K562 (cell line): ENCODE data around the gene DDIT3. TPM values are rescaled to one million over a fixed set of nuclear protein-coding genes. Genes with fewer than 3 reads are reported as not detected.

Experiments used
- CEBPG ChIP-seq, 3 experiments: fragments of 200-800 bp in 1 of 3; sonication (Bioruptor generic) in 1 of 3; sonication (generic) in 1 of 3; formaldehyde crosslinking in 1 of 3; IDR thresholded peaks in 2 of 3; conservative IDR thresholded peaks in 1 of 3; 2 replicates each; pipeline versions ENCODE4 v1.6.1 to v1.8.0; 2016 to 2022; ENCODE audit warnings: missing compliant biosample characterization in 2 of 3, missing genetic modification characterization in 2 of 3, mild to moderate bottlenecking in 1 of 3, missing genetic modification reagents in 1 of 3
- CTCFL ChIP-seq: IDR thresholded peaks from 2 replicates; pipeline ENCODE4 v1.6.1; 2011; ENCODE audit warnings: borderline replicate concordance, low read depth, mild to moderate bottlenecking, moderate library complexity, low read length; ENCODE audit not compliant: insufficient read depth, poor library complexity, severe bottlenecking
- GATAD2A ChIP-seq: fragments of 450-650 bp; IDR thresholded peaks from 2 replicates; pipeline ENCODE4 v1.6.1; 2017
- HNRNPH1 ChIP-seq: fragments of 200-400 bp; formaldehyde crosslinking; optimal IDR thresholded peaks from 2 replicates; pipeline ENCODE3; 2017; ENCODE audit warnings: low read depth, mild to moderate bottlenecking, low read length, moderate library complexity
- IRF1 ChIP-seq: sonication (generic); formaldehyde crosslinking; IDR thresholded peaks from 2 replicates; pipeline ENCODE4 v1.8.0; 2022; ENCODE audit warnings: missing genetic modification reagents, mild to moderate bottlenecking, borderline replicate concordance
- KDM4B ChIP-seq, 2 experiments: fragments of 450-650 bp in 1 of 2; sonication (generic) in 1 of 2; IDR thresholded peaks; 2 replicates each; pipeline ENCODE4 v1.6.1; 2016 to 2017; ENCODE audit warnings: borderline replicate concordance in 2 of 2, antibody characterized with exemption in 1 of 2, low read depth in 1 of 2, mild to moderate bottlenecking in 1 of 2
- MXD1 ChIP-seq: fragments of 250-450 bp; sonication (Bioruptor Pico); IDR thresholded peaks from 2 replicates; pipeline ENCODE4 v1.8.0; 2021; ENCODE audit warnings: borderline replicate concordance, mild to moderate bottlenecking, moderate library complexity; ENCODE audit not compliant: poor library complexity, severe bottlenecking
- NCOA6 ChIP-seq: fragments of 450-650 bp; IDR thresholded peaks from 2 replicates; pipeline ENCODE4 v1.6.1; 2017; ENCODE audit warnings: mild to moderate bottlenecking
- NONO ChIP-seq, 2 experiments: fragments of 200-400 bp in 1 of 2; fragments of 450-650 bp in 1 of 2; formaldehyde crosslinking in 1 of 2; IDR thresholded peaks; 2 replicates each; pipeline ENCODE4 v1.6.1; 2017; ENCODE audit warnings: low read depth in 2 of 2, mild to moderate bottlenecking in 2 of 2, moderate library complexity in 2 of 2, low read length in 1 of 2
- NUFIP1 ChIP-seq: fragments of 450-650 bp; IDR thresholded peaks from 2 replicates; pipeline ENCODE4 v1.6.1; 2018; ENCODE audit not compliant: partially characterized antibody
- POLR2B ChIP-seq: fragments of 450-650 bp; IDR thresholded peaks from 2 replicates; pipeline ENCODE4 v1.6.1; 2018; ENCODE audit warnings: low read depth; ENCODE audit not compliant: partially characterized antibody
- RFX7 ChIP-seq: fragments of 250-450 bp; sonication (Bioruptor Pico); IDR thresholded peaks from 2 replicates; pipeline ENCODE4 v1.5.1; 2021; ENCODE audit warnings: mild to moderate bottlenecking
- SETDB1 ChIP-seq: IDR thresholded peaks from one replicate; pipeline ENCODE4 v1.6.1; 2012; ENCODE audit warnings: low read length, control low read depth, inconsistent platforms
- SP1 ChIP-seq: sonication (generic); formaldehyde crosslinking; IDR thresholded peaks from 2 replicates; pipeline ENCODE4 v1.8.1; 2022; ENCODE audit warnings: mild to moderate bottlenecking, missing genetic modification reagents
- SRSF7 ChIP-seq: fragments of 200-400 bp; formaldehyde crosslinking; optimal IDR thresholded peaks from 2 replicates; pipeline ENCODE3; 2017; ENCODE audit warnings: mild to moderate bottlenecking, low read depth, low read length
- ZBTB43 ChIP-seq: sonication (generic); formaldehyde crosslinking; IDR thresholded peaks from 2 replicates; pipeline ENCODE4 v1.8.0; 2023; ENCODE audit warnings: mild to moderate bottlenecking, missing genetic modification reagents
- ZFP36 ChIP-seq: fragments of 150-350 bp; IDR thresholded peaks from 2 replicates; pipeline ENCODE4 v1.6.1; 2018; ENCODE audit warnings: low read length, low read depth; ENCODE audit not compliant: partially characterized antibody
- ZFX ChIP-seq: sonication (generic); formaldehyde crosslinking; IDR thresholded peaks from 2 replicates; pipeline ENCODE4 v1.8.0; 2022; ENCODE audit warnings: mild to moderate bottlenecking, missing genetic modification reagents, moderate library complexity
- ZKSCAN3 ChIP-seq: fragments of 250-450 bp; sonication (Bioruptor Pico); IDR thresholded peaks from 2 replicates; pipeline ENCODE4 v1.4.0; 2020
- ZNF133 ChIP-seq: fragments of 250-450 bp; sonication (Bioruptor Pico); IDR thresholded peaks from 2 replicates; pipeline ENCODE4 v1.4.0; 2020; ENCODE audit warnings: mild to moderate bottlenecking
- ZNF184 ChIP-seq: sonication (generic); formaldehyde crosslinking; IDR thresholded peaks from 2 replicates; pipeline ENCODE4 v1.5.0; 2020; ENCODE audit warnings: missing genetic modification reagents
- ZNF354B ChIP-seq: fragments of 250-450 bp; sonication (Bioruptor Pico); IDR thresholded peaks from 2 replicates; pipeline ENCODE4 v1.4.0; 2020
- ZNF551 ChIP-seq: fragments of 250-450 bp; sonication (Bioruptor Pico); IDR thresholded peaks from 2 replicates; pipeline ENCODE4 v1.5.0; 2021; ENCODE audit warnings: mild to moderate bottlenecking, moderate library complexity
- ZNF699 ChIP-seq: fragments of 250-450 bp; sonication (Bioruptor Pico); IDR thresholded peaks from 2 replicates; pipeline ENCODE4 v1.8.0; 2021; ENCODE audit warnings: mild to moderate bottlenecking, moderate library complexity; ENCODE audit not compliant: insufficient replicate concordance
- polyA plus RNA-seq, 8 experiments: library from polyadenylated mRNA; depleted of rRNA in 4 of 8; stranded (reverse) in 5 of 8; unstranded in 3 of 8; fragments of >200 nt; fragmentation: Nextera tagmentation in 2 of 8; fragmentation: Illumina TruSeq in 1 of 8; extraction: Ambion mirVana in 2 of 8; extraction: Trizol in 1 of 8; gene quantifications; 2 replicates each; pipeline versions ENCODE4 v1.2.1 to v1.2.3, GENCODE V29; 2011 to 2014; ENCODE audit warnings: inconsistent platforms in 1 of 8, missing spikeins in 1 of 8
- total RNA-seq, 7 experiments: library from RNA; depleted of rRNA in 6 of 7; stranded (reverse); fragments of >200 nt in 6 of 7; fragmentation: Illumina TruSeq in 2 of 7; extraction: Trizol in 2 of 7; gene quantifications; 2 replicates each; pipeline versions ENCODE4 v1.2.1 to v1.2.3, GENCODE V29; 2011 to 2021; ENCODE audit warnings: low replicate concordance in 1 of 7

Gene DDIT3
- total and polyA plus RNA-seq, 9 of the 15 experiments (the other 6 are each of a cell fraction or from before 2014, with no cell fraction given), result 59.1 to 272 (median 89.9) TPM

- no peak for TF ChIP-seq MXD1 (CRISPR knock-in tag)
- TF ChIP-seq KDM4B (IDR thresholded peaks at IDR 0.05; ENCODE audit: borderline replicate concordance in 2 of 2, low read depth in 1 of 2), result peak in 1 of 2 experiments; percentile 78; a peak in 1 of 4 replicates
- TF ChIP-seq RFX7 (CRISPR knock-in tag), result no peak
- TF ChIP-seq ZNF354B (CRISPR knock-in tag), result no peak
- TF ChIP-seq CEBPG (CRISPR knock-in tag; IDR thresholded peaks at IDR 0.05), result peak; percentile 99
- TF ChIP-seq CEBPG (tag; conservative IDR thresholded peaks at IDR 0.05 in 1 of 2, IDR thresholded peaks at IDR 0.05 in 1 of 2), result peak; percentile 95 to 97
- no peak for TF ChIP-seq GATAD2A
- no peak for TF ChIP-seq ZNF184
- no peak for TF ChIP-seq HNRNPH1
- TF ChIP-seq ZNF551 (CRISPR knock-in tag), result no peak
- TF ChIP-seq ZBTB43 (CRISPR knock-in tag), result 0 out of 2 replicates have a peak, but pooled peaks have one; percentile 48
- peak; percentile 35 for TF ChIP-seq ZFP36
- no peak for TF ChIP-seq SRSF7
- TF ChIP-seq ZNF699, result no peak
- no peak for TF ChIP-seq SETDB1
- TF ChIP-seq ZKSCAN3 (CRISPR knock-in tag), result no peak
- peak; percentile 66 for TF ChIP-seq POLR2B
- no peak for TF ChIP-seq ZNF133 (CRISPR knock-in tag)
- peak; percentile 75 for TF ChIP-seq ZFX (CRISPR knock-in tag)
- no peak for TF ChIP-seq CTCFL
- peak; percentile 52; the same call in 1 of the 2 replicates for TF ChIP-seq SP1 (CRISPR knock-in tag)
- TF ChIP-seq IRF1 (CRISPR knock-in tag), result no peak
- TF ChIP-seq NCOA6, result no peak
- no peak for TF ChIP-seq NUFIP1
- TF ChIP-seq NONO (IDR thresholded peaks at IDR 0.05; ENCODE audit: low read depth in 2 of 2, low read length in 1 of 2), result no peak
Observed at GRCh38 chr12:57487597-57488401, 32.5 kb downstream of the DDIT3 start, which contains the start of gene MARS1 (continued).
